NCI-H526 treated with DMSO at 0.1 percent for 48 hours (cell line): ENCODE data around the gene SBF2.
"Not testable (repeated sequence)": the region's sequence is repeated elsewhere in the genome, so short reads cannot be mapped to it uniquely, and the experiment has no call there.

ENCODE experiments used
- DNase-seq: peaks from one replicate; lab custom pipeline; 2025; lab: John Stamatoyannopoulos, UW

SBF2 gene

GRCh38 chr11:9747229-9747628, 546.8 kb downstream of the SBF2 start:
- DNase-seq: no peak

DNA sequence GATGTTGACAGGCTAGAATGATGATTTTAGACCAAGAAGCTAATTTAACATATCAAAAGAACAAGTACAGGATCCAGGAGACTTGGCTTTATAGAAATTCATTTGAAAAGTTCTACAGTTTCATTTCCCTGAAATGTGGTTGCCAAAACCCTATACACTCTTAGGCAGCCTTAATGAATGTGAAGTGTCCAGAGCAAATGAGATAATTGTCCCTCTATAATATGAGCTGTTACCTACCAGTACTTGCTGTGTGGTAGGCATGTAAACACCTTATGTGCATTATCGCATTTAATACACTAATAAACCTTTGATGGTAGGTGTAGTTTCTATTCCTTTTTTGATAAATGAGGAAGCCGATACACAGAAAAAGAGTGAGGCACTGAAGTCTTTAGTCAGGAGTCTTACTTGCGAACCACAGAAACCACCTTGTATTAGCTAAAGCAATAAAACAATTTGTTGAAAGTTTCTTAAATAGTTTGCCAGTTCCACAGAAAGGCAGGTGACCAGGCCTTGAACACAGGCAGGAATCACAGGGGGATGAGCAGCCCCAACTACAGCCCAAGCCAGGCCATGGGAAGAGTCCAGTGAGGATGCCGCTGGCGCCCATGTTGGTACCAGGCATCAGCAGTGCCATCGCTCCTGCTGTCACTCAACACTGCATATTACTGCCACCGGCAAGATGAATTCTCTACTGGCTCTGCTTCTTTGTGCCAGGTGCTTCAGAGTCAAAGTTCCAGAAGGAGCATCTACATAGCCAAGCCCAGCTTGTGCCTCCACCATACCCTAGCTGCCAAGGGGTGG, 548.4 kb downstream of the SBF2 start:
- no peak for DNase-seq

- not testable (repeated sequence) for DNase-seq
Measured at GRCh38 chr11:9743512-9743911, 550.5 kb downstream of the SBF2 start.

GRCh38 chr11:9741260-9741659, 552.8 kb downstream of the SBF2 start:
- no peak for DNase-seq

DNA sequence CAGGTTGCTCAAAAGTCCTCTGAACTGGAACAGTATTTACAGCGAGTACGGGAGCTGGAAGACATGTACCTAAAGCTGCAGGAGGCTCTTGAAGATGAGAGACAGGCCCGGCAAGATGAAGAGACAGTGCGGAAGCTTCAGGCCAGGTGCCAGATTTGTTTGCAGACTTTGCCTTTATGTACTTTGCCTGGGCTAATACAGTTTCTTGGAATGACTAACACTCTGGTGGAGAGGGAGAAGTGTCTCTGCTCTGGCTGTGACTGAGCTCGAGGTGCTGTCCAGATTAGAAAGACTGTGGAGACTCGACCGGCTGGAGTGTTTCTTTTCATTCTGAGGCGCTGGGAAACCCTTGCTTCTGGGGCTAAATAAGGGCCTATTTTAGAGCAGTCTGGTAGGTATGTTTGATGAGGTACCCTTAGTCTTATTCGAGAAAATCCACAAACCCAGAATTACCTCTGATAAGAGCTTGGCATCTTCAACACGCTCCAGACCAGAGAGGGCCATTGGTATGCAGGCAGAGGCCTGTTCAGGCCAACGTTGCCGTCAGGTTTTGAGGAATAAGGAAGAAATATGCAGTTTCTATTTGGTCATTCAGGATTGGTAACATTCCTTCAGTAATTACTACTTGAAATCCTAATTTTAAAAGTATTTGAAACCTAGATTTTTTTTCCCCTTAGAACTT, 553.7 kb downstream of the SBF2 start:
- DNase-seq: no peak

- no peak for DNase-seq
Measured at GRCh38 chr11:9739123-9739900, 554.7 kb downstream of the SBF2 start.

DNA sequence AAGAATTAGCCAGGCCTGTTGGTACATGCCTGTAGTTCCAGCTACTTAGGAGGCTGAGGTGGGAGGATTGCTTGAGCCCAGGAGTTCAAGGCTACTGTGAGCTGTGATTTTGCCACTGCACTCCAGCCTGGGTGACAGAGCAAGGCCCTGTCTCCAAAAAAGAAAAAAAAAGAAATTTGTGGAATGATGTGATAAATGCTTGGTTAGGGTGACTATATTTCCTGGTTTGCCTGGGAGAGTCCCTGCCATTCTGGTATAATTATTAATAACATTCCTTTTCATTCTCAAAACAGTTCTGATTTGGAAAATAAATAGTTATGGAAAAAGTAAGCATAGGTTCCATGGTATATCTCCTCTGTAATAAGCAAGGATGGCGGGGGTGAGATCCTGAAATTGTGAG, 555.3 kb downstream of the SBF2 start:
- no peak for DNase-seq

- DNase-seq: no peak
Measured at GRCh38 chr11:9738116-9738515, 555.9 kb downstream of the SBF2 start.

- no peak for DNase-seq
Measured at GRCh38 chr11:9736365-9736764, 557.7 kb downstream of the SBF2 start.

DNA sequence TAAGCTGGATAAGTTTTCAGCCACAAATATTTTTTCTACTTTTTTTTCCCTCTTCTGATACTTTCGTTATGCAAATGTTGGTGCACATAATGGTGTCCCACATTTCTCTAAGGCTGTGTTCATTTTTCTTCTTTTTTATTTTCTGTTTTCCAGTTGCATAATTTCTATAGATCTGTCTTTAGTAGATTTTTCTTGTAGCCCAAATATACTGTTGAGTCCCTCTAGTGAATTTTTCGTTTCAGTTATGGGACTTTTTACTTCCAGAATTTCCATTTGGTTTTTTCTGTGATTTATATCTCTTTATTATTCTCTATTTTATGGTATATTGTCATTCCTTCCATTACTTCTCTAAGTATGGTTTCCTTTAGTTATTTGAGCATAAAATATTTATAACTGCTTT, 558.1 kb downstream of the SBF2 start:
- no peak for DNase-seq

DNA sequence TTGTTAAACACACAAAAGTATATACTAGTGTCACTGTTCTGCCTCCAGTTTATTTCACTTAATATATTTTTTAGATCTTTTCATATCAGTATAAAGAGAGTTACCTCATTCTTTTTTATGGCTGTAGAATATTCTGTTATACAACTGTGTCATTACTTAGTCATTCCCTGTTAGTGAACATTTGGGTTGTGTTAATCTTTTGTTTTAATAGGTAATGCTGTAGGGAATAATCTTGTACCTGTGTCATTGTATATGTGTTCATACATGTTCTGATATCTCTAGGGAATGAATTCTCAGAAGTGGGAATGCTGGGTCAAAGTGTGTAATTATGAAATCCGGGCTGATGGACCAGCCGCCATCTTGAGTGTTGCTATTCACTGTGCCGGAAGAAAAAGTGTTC, 558.8 kb downstream of the SBF2 start:
- no peak for DNase-seq

- no peak for DNase-seq
Measured at GRCh38 chr11:9733212-9733611, 560.8 kb downstream of the SBF2 start.

GRCh38 chr11:9732453-9732852, 561.6 kb downstream of the SBF2 start:
- no peak for DNase-seq

- DNase-seq: no peak
Measured at GRCh38 chr11:9731256-9731655, 562.8 kb downstream of the SBF2 start.
